Measurements from ENCODE around the gene SETD1B. TPM values are rescaled to one million over a fixed set of nuclear protein-coding genes. Genes with fewer than 3 reads are reported as not detected.

The SETD1B gene
- total RNA-seq, 1 donor, result 5.8 TPM

DNA sequence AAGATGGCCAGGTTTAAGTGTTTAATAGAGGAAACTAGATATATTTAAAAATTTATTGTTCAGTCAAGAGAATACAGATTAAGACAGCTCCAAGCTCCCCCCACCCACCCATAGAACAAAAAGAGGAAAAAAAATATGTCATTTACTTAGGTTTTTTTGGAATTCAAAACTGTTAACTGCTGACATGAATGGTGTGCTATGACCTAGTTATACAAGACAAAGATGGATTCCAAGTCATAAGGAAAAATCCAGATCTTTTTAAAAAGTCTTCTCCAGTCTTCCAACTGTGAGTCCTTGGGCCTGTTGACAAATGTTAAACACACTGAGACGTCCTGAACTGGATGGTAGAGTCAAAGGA lies 1.3 kb upstream of the SETD1B start:
- H2AFZ ChIP-seq (ENCODE audit: low read length), result no peak overlapping the region
- peak overlapping the region; percentile 86 for H3K4me3 ChIP-seq (ENCODE audit: insufficient read depth, low read length)
- H4K20me1 ChIP-seq (ENCODE audit: insufficient read depth, low read length), result peaks cover 29% of the 10 kb centered on the region
- H3K36me3 ChIP-seq (ENCODE audit: insufficient read depth, low read length), result peaks cover 6% of the 10 kb centered on the region
- H3K79me2 ChIP-seq (ENCODE audit: insufficient read depth, low read length), result peaks cover 61% of the 10 kb centered on the region
- H3K4me2 ChIP-seq (ENCODE audit: insufficient read depth, low read length), result peak overlapping the region; percentile 83
- H3K27ac ChIP-seq (ENCODE audit: low read depth, low read length), result peak overlapping the region; percentile 99
- no peaks in the 10 kb centered on the region for H3K9me3 ChIP-seq (ENCODE audit: low read depth, low read length)
- DNase-seq (ENCODE audit: insufficient read length, low spot score, missing footprints), result no peak
- peaks cover 56% of the 10 kb centered on the region for H3K4me1 ChIP-seq (ENCODE audit: insufficient read depth, low read length)
- no peak for TF ChIP-seq CTCF (IDR thresholded peaks at IDR 0.05; ENCODE audit: extremely low read depth, low read depth, low read length)
- H3K27me3 ChIP-seq (ENCODE audit: insufficient read depth, low read length), result no peaks in the 10 kb centered on the region

DNA sequence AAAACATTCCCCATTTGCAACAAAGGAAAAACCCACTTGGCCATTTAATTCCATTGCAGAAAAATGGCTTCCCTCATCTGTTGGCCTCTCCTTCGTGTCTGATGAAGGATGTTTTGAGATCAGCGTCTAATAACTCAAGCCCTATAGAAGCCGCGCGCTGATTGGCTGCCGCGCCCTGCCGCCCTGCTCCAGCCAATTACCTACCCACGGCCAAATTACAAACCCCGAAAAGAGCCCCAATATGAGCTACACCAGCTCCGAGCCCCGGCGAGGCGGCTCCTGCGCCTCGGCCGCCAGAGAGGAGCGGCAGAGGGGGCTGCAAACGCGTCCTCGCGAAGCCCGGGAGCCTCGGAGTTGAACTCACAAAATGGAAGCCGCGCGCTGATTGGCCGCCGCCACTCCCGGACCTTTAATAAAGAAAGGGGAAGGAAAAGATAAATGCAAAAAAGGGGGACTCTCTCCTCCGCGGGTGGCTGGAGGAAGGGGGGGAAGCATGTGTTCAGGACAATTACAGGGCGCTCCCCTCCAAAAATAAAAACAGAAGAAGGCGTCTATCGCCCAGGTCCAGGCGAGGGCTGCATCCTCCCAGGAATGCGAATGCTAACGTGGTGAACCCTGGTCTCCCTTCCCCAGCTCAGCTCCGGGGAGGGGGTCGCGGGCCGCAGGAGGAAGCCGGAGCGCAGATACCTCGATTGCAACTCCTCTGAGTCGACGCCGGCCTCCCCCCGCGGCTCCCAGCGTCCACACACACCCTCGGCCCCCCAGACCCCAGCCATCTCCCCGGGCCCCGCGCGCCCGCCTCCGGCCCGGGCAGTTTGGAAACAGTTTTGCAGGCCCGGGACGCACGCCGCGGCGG lies 738 bp upstream of the SETD1B start:
- Histone ChIP-seq H3K9me3 (ENCODE audit: low read depth, low read length) (no peaks in the 10 kb centered on the region), H4K20me1 (ENCODE audit: insufficient read depth, low read length) (peaks cover 27% of the 10 kb centered on the region), H3K4me3 (ENCODE audit: insufficient read depth, low read length) (peak overlapping the region; percentile 86), H3K4me2 (ENCODE audit: insufficient read depth, low read length) (peak overlapping the region; percentile 83), H3K79me2 (ENCODE audit: insufficient read depth, low read length) (peaks cover 61% of the 10 kb centered on the region), H3K36me3 (ENCODE audit: insufficient read depth, low read length) (peaks cover 11% of the 10 kb centered on the region), H3K4me1 (ENCODE audit: insufficient read depth, low read length) (peaks cover 50% of the 10 kb centered on the region), H3K27me3 (ENCODE audit: insufficient read depth, low read length) (no peaks in the 10 kb centered on the region), H2AFZ (ENCODE audit: low read length) (peak overlapping the region; percentile 77), H3K27ac (ENCODE audit: low read depth, low read length) (peak overlapping the region; percentile 99)
- TF ChIP-seq CTCF (IDR thresholded peaks at IDR 0.05; ENCODE audit: extremely low read depth, low read depth, low read length), result no peak
- DNase-seq (ENCODE audit: insufficient read length, low spot score, missing footprints), result peak; percentile 99

GRCh38 chr12:121804417-121805111 lies 755 bp downstream of the SETD1B start:
- H3K36me3 ChIP-seq (ENCODE audit: insufficient read depth, low read length), result peaks cover 25% of the 10 kb centered on the region
- DNase-seq (ENCODE audit: insufficient read length, low spot score, missing footprints), result peak; percentile 94
- peak overlapping the region; percentile 48 for H3K27ac ChIP-seq (ENCODE audit: low read depth, low read length)
- H2AFZ ChIP-seq (ENCODE audit: low read length), result no peak overlapping the region
- peak overlapping the region; percentile 99 for H3K4me2 ChIP-seq (ENCODE audit: insufficient read depth, low read length)
- TF ChIP-seq CTCF (IDR thresholded peaks at IDR 0.05; ENCODE audit: extremely low read depth, low read depth, low read length), result no peak
- H3K79me2 ChIP-seq (ENCODE audit: insufficient read depth, low read length), result peaks cover 67% of the 10 kb centered on the region
- H3K4me3 ChIP-seq (ENCODE audit: insufficient read depth, low read length), result peak overlapping the region; percentile 86
- peaks cover 27% of the 10 kb centered on the region for H4K20me1 ChIP-seq (ENCODE audit: insufficient read depth, low read length)
- peaks cover 36% of the 10 kb centered on the region for H3K4me1 ChIP-seq (ENCODE audit: insufficient read depth, low read length)
- H3K9me3 ChIP-seq (ENCODE audit: low read depth, low read length), result no peaks in the 10 kb centered on the region
- no peaks in the 10 kb centered on the region for H3K27me3 ChIP-seq (ENCODE audit: insufficient read depth, low read length)
